Liver (tissue), 3 donors: ENCODE data around the gene TBC1D5.

Experiments used
- EGR1 ChIP-seq, 2 donors: IDR thresholded peaks; 2 replicates each; pipeline ENCODE4 v1.6.1; 2016 to 2018; ENCODE audit warnings: antibody characterized with exemption in 2 of 2, low read depth in 2 of 2
- NR2F2 ChIP-seq: IDR thresholded peaks from 2 replicates; pipeline ENCODE4 v1.6.1; 2016; ENCODE audit warnings: antibody characterized with exemption
- RXRA ChIP-seq, 2 donors: IDR thresholded peaks; 2 replicates each; pipeline ENCODE4 v1.6.1; 2017 to 2018; ENCODE audit warnings: antibody characterized with exemption in 2 of 2, mild to moderate bottlenecking in 1 of 2
- SP1 ChIP-seq: IDR thresholded peaks from 2 replicates; pipeline ENCODE4 v1.6.1; 2018; ENCODE audit warnings: antibody characterized with exemption, mild to moderate bottlenecking
- YY1 ChIP-seq: IDR thresholded peaks from 2 replicates; pipeline ENCODE4 v1.6.1; 2016; ENCODE audit warnings: antibody characterized with exemption, mild to moderate bottlenecking
- TF ChIP-seq, protein P1 (sequence below): fragments of 150-350 bp; IDR thresholded peaks from 2 replicates; pipeline ENCODE4 v1.5.1; 2017; ENCODE audit warnings: improper control_type of control experiment, low read depth, low read length; ENCODE audit not compliant: missing input control
- TF ChIP-seq, protein P2 (sequence below): IDR thresholded peaks from 2 replicates; pipeline ENCODE4 v1.6.1; 2016; ENCODE audit warnings: antibody characterized with exemption, mild to moderate bottlenecking
- TF ChIP-seq, protein P3 (sequence below): IDR thresholded peaks from 2 replicates; pipeline ENCODE4 v1.6.1; 2016; ENCODE audit warnings: antibody characterized with exemption
- donor health status: healthy.
- donor health status: healthy.

DNA sequence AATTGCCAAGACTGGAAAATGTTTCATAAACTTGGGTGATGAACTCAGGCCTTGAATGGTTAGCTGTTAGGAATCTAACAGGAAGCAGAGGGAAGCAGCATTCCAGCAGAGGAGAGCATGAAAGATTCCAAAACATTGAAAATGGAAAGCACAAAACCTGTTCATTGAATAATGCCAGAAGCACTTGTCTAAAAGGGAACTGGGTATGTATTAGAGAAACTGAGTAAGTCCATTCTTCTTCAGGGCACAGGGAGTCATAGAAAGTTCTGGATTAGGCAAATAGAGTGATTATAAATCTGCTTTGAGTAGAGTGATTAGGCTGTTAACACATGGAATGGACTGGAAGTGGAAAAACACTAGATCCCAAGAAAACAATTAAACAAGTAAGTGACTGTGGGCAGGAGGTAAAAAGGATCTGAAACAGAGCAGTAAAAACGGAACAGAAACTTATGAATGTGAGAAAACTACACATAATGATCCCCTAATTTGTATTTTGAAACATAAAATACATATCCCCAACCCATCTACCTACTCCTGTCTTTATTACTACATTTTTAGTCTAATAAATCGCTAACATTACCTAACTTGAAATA, 343.4 kb downstream of the TBC1D5 start:
- TF ChIP-seq, protein P1, sequence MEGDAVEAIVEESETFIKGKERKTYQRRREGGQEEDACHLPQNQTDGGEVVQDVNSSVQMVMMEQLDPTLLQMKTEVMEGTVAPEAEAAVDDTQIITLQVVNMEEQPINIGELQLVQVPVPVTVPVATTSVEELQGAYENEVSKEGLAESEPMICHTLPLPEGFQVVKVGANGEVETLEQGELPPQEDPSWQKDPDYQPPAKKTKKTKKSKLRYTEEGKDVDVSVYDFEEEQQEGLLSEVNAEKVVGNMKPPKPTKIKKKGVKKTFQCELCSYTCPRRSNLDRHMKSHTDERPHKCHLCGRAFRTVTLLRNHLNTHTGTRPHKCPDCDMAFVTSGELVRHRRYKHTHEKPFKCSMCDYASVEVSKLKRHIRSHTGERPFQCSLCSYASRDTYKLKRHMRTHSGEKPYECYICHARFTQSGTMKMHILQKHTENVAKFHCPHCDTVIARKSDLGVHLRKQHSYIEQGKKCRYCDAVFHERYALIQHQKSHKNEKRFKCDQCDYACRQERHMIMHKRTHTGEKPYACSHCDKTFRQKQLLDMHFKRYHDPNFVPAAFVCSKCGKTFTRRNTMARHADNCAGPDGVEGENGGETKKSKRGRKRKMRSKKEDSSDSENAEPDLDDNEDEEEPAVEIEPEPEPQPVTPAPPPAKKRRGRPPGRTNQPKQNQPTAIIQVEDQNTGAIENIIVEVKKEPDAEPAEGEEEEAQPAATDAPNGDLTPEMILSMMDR = no peak
- no peak for TF ChIP-seq EGR1 (IDR thresholded peaks at IDR 0.05; ENCODE audit: low read depth in 2 of 2)
- TF ChIP-seq NR2F2 = no peak
- TF ChIP-seq YY1 = no peak
- TF ChIP-seq, protein P2, sequence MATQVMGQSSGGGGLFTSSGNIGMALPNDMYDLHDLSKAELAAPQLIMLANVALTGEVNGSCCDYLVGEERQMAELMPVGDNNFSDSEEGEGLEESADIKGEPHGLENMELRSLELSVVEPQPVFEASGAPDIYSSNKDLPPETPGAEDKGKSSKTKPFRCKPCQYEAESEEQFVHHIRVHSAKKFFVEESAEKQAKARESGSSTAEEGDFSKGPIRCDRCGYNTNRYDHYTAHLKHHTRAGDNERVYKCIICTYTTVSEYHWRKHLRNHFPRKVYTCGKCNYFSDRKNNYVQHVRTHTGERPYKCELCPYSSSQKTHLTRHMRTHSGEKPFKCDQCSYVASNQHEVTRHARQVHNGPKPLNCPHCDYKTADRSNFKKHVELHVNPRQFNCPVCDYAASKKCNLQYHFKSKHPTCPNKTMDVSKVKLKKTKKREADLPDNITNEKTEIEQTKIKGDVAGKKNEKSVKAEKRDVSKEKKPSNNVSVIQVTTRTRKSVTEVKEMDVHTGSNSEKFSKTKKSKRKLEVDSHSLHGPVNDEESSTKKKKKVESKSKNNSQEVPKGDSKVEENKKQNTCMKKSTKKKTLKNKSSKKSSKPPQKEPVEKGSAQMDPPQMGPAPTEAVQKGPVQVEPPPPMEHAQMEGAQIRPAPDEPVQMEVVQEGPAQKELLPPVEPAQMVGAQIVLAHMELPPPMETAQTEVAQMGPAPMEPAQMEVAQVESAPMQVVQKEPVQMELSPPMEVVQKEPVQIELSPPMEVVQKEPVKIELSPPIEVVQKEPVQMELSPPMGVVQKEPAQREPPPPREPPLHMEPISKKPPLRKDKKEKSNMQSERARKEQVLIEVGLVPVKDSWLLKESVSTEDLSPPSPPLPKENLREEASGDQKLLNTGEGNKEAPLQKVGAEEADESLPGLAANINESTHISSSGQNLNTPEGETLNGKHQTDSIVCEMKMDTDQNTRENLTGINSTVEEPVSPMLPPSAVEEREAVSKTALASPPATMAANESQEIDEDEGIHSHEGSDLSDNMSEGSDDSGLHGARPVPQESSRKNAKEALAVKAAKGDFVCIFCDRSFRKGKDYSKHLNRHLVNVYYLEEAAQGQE = no peak
- TF ChIP-seq, protein P3, sequence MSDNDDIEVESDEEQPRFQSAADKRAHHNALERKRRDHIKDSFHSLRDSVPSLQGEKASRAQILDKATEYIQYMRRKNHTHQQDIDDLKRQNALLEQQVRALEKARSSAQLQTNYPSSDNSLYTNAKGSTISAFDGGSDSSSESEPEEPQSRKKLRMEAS = no peak
- no peak for TF ChIP-seq RXRA (IDR thresholded peaks at IDR 0.05)
- TF ChIP-seq SP1 = no peak
